ENCODE measurements around the gene KIF18A.

DNA sequence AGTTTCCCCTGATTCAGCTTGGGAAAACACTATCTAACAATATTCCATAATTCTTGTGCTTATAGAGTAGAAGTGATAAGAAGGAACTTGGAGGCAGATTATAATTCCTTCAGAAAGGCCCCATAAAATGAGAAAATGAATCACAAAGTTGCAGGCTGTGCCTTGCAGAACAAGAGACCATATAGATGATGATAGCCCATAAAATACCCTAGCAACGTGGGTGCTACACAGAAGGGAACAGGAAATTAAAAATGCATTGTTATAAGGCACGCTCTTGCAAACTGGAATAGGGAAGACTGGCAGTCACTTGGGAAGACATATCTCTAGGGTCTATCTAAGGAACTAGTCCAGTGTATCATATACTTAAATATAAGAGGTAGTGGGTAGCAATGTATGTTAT, 67.6 kb downstream of the KIF18A start:
- TF ChIP-seq, protein P1, sequence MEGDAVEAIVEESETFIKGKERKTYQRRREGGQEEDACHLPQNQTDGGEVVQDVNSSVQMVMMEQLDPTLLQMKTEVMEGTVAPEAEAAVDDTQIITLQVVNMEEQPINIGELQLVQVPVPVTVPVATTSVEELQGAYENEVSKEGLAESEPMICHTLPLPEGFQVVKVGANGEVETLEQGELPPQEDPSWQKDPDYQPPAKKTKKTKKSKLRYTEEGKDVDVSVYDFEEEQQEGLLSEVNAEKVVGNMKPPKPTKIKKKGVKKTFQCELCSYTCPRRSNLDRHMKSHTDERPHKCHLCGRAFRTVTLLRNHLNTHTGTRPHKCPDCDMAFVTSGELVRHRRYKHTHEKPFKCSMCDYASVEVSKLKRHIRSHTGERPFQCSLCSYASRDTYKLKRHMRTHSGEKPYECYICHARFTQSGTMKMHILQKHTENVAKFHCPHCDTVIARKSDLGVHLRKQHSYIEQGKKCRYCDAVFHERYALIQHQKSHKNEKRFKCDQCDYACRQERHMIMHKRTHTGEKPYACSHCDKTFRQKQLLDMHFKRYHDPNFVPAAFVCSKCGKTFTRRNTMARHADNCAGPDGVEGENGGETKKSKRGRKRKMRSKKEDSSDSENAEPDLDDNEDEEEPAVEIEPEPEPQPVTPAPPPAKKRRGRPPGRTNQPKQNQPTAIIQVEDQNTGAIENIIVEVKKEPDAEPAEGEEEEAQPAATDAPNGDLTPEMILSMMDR (conservative IDR thresholded peaks at IDR 0.05; ENCODE audit: low read length) = no peak
- TF ChIP-seq EZH2phosphoT487 (IDR thresholded peaks at IDR 0.05; ENCODE audit: borderline replicate concordance, low read depth, low read length) = no peak
